ENCODE data around the gene PHF13. TPM values are rescaled to one million over a fixed set of nuclear protein-coding genes. Genes with fewer than 3 reads are reported as not detected.

PHF13 gene
- total and polyA plus RNA-seq, 9 of the 15 experiments (the other 6 are each of a cell fraction or from before 2014, with no cell fraction given): 1.8 to 36.1 (median 11.7) TPM

- TF ChIP-seq E2F6 (IDR thresholded peaks at IDR 0.05; ENCODE audit: borderline replicate concordance in 1 of 2, extremely low read depth in 1 of 2, insufficient read depth in 1 of 2, insufficient read length in 1 of 2, low read depth in 1 of 2, low read length in 1 of 2, poor library complexity in 1 of 2, severe bottlenecking in 1 of 2) (no peak), POLR2G (IDR thresholded peaks at IDR 0.05; ENCODE audit: low read depth, low read length) (peak; percentile 59), HBP1 (CRISPR knock-in tag; IDR thresholded peaks at IDR 0.05) (no peak), SAFB (IDR thresholded peaks at IDR 0.05; ENCODE audit: borderline replicate concordance, low read depth, low read length) (no peak), ZNF232 (CRISPR knock-in tag; IDR thresholded peaks at IDR 0.05) (no peak), KDM4B (IDR thresholded peaks at IDR 0.05; ENCODE audit: borderline replicate concordance in 2 of 2, low read depth in 1 of 2) (peak in 1 of 2 experiments; percentile 42; a peak in 1 of 4 replicates), HCFC1 (IDR thresholded peaks at IDR 0.05; ENCODE audit: low read depth, low read length) (peak; percentile 38; the same call in 1 of the 2 replicates), USF1 (CRISPR knock-in tag; IDR thresholded peaks at IDR 0.05) (peak; percentile 93), ARID2 (IDR thresholded peaks at IDR 0.05) (no peak), MYC (IDR thresholded peaks at IDR 0.05; ENCODE audit: low read depth, low read length) (peak; percentile 93), MYC (CRISPR knock-in tag; IDR thresholded peaks at IDR 0.05; ENCODE audit: borderline replicate concordance, low read depth) (peak; percentile 90; the same call in 1 of the 2 replicates), CREB3 (tag; conservative IDR thresholded peaks at IDR 0.05; ENCODE audit: low read depth) (0 out of 2 replicates have a peak, but pooled peaks have one; percentile 24), ZFX (CRISPR knock-in tag; IDR thresholded peaks at IDR 0.05) (no peak), KAT8 (IDR thresholded peaks at IDR 0.05; ENCODE audit: low read depth) (no peak), FOXP4 (CRISPR knock-in tag; IDR thresholded peaks at IDR 0.05; ENCODE audit: borderline replicate concordance) (no peak), HDAC8 (tag; IDR thresholded peaks at IDR 0.05) (0 out of 2 replicates have a peak, but pooled peaks have one; percentile 57), ZFP1 (CRISPR knock-in tag; IDR thresholded peaks at IDR 0.05) (no peak), EP400 (IDR thresholded peaks at IDR 0.05) (peak; percentile 89)
These were observed 12.2 kb upstream of the PHF13 start (continued) for GRCh38 chr1:6601049-6601922.

All from K562 (cell line).